TTC549 (cell line): ENCODE measurements around the gene PRR12.

Experiments used
- FAIRE-seq: peaks from 2 replicates; lab custom pipeline; 2012; peaks lifted over from hg19 to GRCh38; lab: Jason Lieb, UNC

PRR12 gene

GRCh38 chr19:49651029-49651819 is 60.2 kb downstream of the PRR12 start:
- no peak for FAIRE-seq

- no peak for FAIRE-seq
These were observed 61.0 kb downstream of the PRR12 start for GRCh38 chr19:49651820-49652550.

GRCh38 chr19:49652551-49653465 is 61.8 kb downstream of the PRR12 start:
- FAIRE-seq, result no peak

- no peak for FAIRE-seq
These were observed 62.5 kb downstream of the PRR12 start for GRCh38 chr19:49653466-49653806.

- no peak for FAIRE-seq
These were observed 63.6 kb downstream of the PRR12 start for GRCh38 chr19:49654581-49654980.

- FAIRE-seq, result no peak
These were observed 64.8 kb downstream of the PRR12 start for GRCh38 chr19:49655570-49656455.

GRCh38 chr19:49656456-49657109 is 65.6 kb downstream of the PRR12 start:
- no peak for FAIRE-seq

GRCh38 chr19:49657493-49658138 is 66.6 kb downstream of the PRR12 start:
- no peak for FAIRE-seq

- FAIRE-seq, result no peak
These were observed 67.1 kb downstream of the PRR12 start for GRCh38 chr19:49658139-49658517.

- FAIRE-seq, result no peak
These were observed 67.8 kb downstream of the PRR12 start for GRCh38 chr19:49658566-49659442.

- no peak for FAIRE-seq
These were observed 69.5 kb downstream of the PRR12 start for GRCh38 chr19:49660338-49660961.

- no peak for FAIRE-seq
These were observed 71.0 kb downstream of the PRR12 start for GRCh38 chr19:49662011-49662410.

- FAIRE-seq, result no peak
These were observed 72.2 kb downstream of the PRR12 start for GRCh38 chr19:49663224-49663623.

- FAIRE-seq, result no peak
These were observed 73.4 kb downstream of the PRR12 start for GRCh38 chr19:49664171-49665035.

- FAIRE-seq, result no peak
These were observed 74.0 kb downstream of the PRR12 start for GRCh38 chr19:49665036-49665350.

GRCh38 chr19:49665351-49666119 is 74.6 kb downstream of the PRR12 start, which contains the start of the genes BCL2L12 and IRF3:
BCL2L12 (plus strand) TSS chr19:49665933; CDS start chr19:49666693, 760 bp downstream.
IRF3 (minus strand) TSS chr19:49665857; CDS start chr19:49664838, 1,019 bp downstream.
- peak; percentile 88 for FAIRE-seq

- FAIRE-seq, result no peak
These were observed 75.1 kb downstream of the PRR12 start for GRCh38 chr19:49666120-49666444.
